GM18909 (cell line): ENCODE measurements around the gene ATP6AP1.

Source experiments
- ATAC-seq: cut with Tn5 transposase; IDR thresholded peaks from one replicate; pipeline ENCODE4 v1.9.1; 2021; ENCODE audit warnings: mild to moderate bottlenecking; ENCODE audit not compliant: unreplicated experiment, poor library complexity

Gene ATP6AP1

GRCh38 chrX:154485150-154486051 is 56.9 kb downstream of the ATP6AP1 start:
- ATAC-seq, result no peak

- ATAC-seq, result no peak
Measured at GRCh38 chrX:154486052-154486395, 57.5 kb downstream of the ATP6AP1 start.
